ENCODE results near the gene MFSD2B.
"Not testable (repeated sequence)": the region's sequence is repeated elsewhere in the genome, so short reads cannot be mapped to it uniquely, and the experiment has no call there.

MFSD2B gene

DNA sequence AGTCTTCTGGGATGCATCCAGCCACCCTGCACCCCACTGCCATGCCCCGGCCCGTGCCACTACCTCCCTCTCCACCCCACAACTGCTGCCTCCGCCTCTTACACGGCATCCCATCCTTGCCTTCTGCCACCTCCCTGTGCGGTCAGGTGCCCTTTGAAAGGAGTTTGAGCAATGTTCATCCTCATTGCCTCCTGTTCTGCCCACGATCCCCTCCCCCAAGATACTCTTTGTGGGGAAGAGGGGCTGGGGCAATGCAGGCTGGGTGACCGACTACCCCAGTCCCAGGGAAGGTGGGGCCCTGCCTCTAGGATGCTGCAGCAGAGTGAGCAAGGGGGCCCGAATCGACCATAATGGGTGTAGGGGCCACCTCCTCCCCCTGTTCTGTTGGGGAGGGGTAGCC, 8.4 kb downstream of the MFSD2B start:
- DNase-seq (ENCODE audit: low read depth in 4 of 4, low spot score in 1 of 4) = no peak

- DNase-seq (ENCODE audit: low read depth in 4 of 4, low spot score in 1 of 4) = no peak
These were observed 9.8 kb downstream of the MFSD2B start for GRCh38 chr2:24019729-24020128.

GRCh38 chr2:24020244-24020643, 10.4 kb downstream of the MFSD2B start:
- DNase-seq (ENCODE audit: low read depth in 4 of 4, low spot score in 1 of 4) = no peak

- DNase-seq (ENCODE audit: low read depth in 4 of 4, low spot score in 1 of 4) = no peak
These were observed 11.5 kb downstream of the MFSD2B start for GRCh38 chr2:24021122-24021998.

- no peak for DNase-seq (ENCODE audit: low read depth in 4 of 4, low spot score in 1 of 4)
These were observed 12.6 kb downstream of the MFSD2B start for GRCh38 chr2:24022324-24022974.

DNA sequence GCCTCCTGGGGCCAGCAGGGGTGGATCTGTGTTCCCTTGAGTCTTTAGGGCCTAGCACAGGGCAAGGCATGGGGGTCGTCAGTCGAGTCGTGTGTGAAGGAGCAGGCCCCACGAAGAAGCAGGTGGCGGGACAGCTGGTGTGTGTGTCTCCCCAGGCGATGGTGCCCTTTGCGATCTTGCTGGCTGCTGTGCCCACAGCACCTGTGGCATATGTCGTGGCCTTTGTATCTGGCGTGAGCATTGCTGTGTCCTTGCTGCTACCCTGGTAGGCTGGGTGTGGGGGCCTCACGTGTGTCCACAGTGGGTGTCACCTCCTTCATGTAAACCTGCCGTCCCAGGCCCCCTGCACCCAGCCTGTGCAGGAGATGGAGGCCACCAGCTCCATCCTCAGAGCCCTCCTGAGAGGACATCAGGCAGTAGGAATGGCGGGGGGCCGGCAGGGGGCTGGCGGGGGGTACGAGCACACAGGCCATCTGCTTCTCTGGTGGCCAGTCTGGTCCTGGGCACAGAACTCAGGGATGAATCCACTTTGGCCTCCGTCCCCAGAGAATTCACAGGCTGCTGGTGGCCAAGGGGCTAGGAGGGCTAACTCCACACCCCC, 13.2 kb downstream of the MFSD2B start:
- no peak for DNase-seq (ENCODE audit: low read depth in 4 of 4, low spot score in 1 of 4)

DNA sequence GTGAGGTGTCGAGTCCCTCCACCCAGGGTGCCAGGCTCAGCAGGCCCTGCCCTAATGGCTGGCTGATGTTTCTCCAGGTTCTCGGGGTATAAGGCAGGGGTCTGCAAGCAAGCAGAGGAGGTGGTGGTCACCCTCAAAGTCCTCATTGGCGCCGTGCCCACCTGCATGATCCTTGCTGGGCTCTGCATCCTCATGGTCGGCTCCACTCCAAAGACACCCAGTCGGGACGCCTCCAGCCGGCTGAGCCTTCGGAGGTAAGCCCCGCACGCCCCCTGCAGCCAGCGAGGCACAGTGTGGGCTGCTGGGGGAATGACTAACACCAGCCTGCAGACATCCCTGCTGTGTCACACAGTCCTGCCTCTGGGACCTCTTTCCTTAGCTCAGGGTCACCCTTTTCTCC, 14.1 kb downstream of the MFSD2B start:
- DNase-seq (ENCODE audit: low read depth in 4 of 4, low spot score in 1 of 4) = no peak

GRCh38 chr2:24024996-24025663, 15.2 kb downstream of the MFSD2B start:
- no peak for DNase-seq (ENCODE audit: low read depth in 4 of 4, low spot score in 1 of 4)

GRCh38 chr2:24026233-24026632, 16.3 kb downstream of the MFSD2B start:
- DNase-seq (ENCODE audit: low read depth in 4 of 4, low spot score in 1 of 4) = no peak

DNA sequence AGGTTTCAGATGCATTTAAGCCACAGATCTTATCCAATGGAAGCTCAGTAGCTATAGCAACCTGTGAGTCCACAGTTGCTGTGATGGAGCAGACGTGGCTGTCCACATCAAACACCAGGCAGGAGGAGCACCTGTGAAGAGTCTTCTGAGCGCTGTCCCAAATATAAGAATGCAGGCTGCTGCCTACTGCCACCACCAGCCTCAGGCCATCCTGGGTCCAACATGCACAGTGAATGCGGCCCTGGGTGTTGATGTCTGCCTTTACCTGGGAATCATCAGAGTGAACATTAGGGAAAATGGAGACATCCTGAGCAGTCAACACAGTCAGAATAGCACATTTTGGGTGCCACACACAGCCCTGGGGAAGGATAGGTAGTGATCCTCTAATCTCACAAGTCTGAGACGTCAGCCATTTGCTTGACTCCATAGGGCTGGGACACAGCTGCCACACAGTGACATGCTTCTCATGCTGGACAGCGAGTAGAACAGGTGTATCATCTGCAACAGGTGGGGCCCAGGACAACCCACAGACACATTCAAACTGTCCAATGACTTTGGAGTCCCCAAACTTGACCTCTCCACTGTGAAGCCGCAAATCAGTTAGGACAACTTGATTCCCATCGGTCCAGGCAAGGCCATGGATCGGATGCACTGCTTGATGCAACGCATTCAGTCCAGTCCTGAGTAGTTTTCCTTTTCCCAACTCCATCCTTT, 29.1 kb downstream of the MFSD2B start:
- DNase-seq (ENCODE audit: low read depth in 4 of 4, low spot score in 1 of 4) = no peak

DNA sequence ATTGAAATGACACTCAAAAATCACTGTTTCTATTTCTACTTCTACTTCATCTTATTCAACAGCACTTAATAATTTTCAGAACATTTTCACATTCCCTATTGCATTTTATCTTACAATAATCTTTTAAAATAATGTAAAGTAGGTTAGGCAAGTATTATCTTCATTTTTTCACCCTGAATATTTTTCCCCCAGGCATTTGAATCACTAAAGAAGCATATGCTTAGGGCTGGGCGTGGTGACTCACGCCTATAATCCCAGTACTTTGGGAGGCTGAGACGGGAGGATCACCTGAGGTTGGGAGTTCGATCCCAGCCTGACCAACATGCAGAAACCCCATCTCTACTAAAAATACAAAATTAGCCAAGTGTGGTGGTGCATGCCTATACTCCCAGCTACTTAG, 30.6 kb downstream of the MFSD2B start:
- DNase-seq (ENCODE audit: low read depth in 4 of 4, low spot score in 1 of 4) = no peak

- DNase-seq (ENCODE audit: low read depth in 4 of 4, low spot score in 1 of 4) = not testable (repeated sequence)
These were observed 33.2 kb downstream of the MFSD2B start for GRCh38 chr2:24043133-24043532.

GRCh38 chr2:24045511-24046508, 35.9 kb downstream of the MFSD2B start:
- no peak for DNase-seq (ENCODE audit: low read depth in 4 of 4, low spot score in 1 of 4)

GRCh38 chr2:24046599-24046929, 36.7 kb downstream of the MFSD2B start:
- DNase-seq (ENCODE audit: low read depth in 4 of 4, low spot score in 1 of 4) = no peak

DNA sequence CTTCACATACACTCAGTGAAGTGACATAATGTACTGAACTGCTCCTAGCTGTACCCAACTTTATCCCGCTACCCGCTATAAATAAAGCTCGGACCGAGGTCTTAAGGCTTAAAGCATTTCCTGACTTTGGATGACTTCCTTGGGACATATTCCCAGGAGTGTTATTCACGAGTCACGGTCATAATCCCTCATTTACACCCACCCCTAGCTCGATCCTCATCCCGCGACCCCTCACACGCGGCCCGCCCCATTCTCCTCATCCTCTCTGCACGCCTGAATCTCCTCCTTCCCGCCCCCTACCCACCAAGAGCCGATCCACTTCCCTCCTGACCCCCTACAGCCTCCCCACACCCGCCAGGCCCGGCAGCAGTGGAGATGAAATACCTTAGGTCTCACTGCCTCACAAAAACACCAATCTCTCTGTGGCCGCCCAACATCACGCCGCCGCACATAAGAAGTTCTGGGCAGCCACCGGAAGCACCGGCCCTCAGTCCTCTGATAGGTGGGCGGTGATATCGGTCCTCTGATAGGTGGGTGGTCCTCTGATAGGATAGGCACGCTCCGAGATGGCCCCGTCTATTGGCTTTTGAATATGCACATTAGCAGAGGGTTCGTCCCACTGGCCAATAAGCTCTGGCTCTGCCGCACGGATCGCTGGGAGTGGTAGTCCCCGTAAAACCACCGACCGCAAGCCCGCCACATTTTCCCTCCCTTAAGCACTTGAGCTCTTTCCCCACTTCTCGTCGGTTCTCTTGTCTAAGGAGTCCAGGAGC, 37.2 kb downstream of the MFSD2B start, which contains the start of gene WDCP:
Gene WDCP, minus strand, starts transcription at position 462 of the 773 bp plus-strand sequence. CDS start 7,897 bp downstream, outside the sequence.
- DNase-seq (ENCODE audit: low read depth in 4 of 4, low spot score in 1 of 4) = peak; percentile 72 to 91 (median 80)

- no peak for DNase-seq (ENCODE audit: low read depth in 4 of 4, low spot score in 1 of 4)
These were observed 37.8 kb downstream of the MFSD2B start for GRCh38 chr2:24047703-24048033.

- no peak for DNase-seq (ENCODE audit: low read depth in 4 of 4, low spot score in 1 of 4)
These were observed 39.0 kb downstream of the MFSD2B start for GRCh38 chr2:24048769-24049484.

DNA sequence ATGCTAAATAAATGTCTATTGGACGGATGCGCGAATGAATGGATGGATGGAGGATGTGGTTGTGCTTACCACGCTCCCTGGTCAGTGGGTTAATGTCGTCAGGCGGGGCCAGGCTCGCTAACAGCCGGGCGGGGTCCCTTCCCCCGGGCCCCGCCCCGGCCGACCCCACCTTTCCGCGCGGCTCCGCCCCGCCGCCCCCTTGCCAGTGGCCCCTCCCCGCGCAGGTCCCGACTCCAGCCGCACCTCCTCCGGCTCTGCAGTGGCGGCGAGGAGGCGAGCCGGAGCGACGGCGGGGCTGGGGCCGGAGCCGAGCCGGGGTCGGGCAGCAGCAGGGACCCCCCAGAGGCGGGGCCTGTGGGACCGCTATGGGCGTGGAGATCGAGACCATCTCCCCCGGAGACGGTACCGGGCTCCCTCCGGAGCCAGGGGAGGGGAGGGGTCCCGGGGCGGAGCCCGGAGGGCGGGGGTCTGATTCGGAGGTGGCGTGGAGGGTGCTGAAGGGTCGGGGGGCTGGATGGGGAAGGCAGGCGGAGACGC, 39.7 kb downstream of the MFSD2B start, which contains the start of gene FKBP1B:
Gene FKBP1B, plus strand, starts transcription at position 257 of the 537 bp plus-strand sequence. Its CDS starts 109 bp downstream, at position 366.
- peak in 3 of 4 experiments; percentile 25 to 48 (median 27) for DNase-seq (ENCODE audit: low read depth in 4 of 4, low spot score in 1 of 4)
